Measurements from ENCODE around the gene LSR.

LSR gene

GRCh38 chr19:35294328-35294727 lies 45.5 kb downstream of the LSR start:
- Histone ChIP-seq H3K27me3 (ENCODE audit: low read depth, low read length) (peaks cover 17% of the 10 kb centered on the region), H3K4me1 (ENCODE audit: control insufficient read depth in 1 of 2, insufficient read depth in 2 of 2, low read length in 2 of 2) (no peaks in the 10 kb centered on the region), H3K27ac (ENCODE audit: low read length) (no peak overlapping the region), H3K4me3 (ENCODE audit: low read depth in 1 of 2, low read length in 2 of 2) (no peak overlapping the region), H3K36me3 (ENCODE audit: control insufficient read depth in 1 of 2, insufficient read depth in 2 of 2, low read length in 2 of 2) (no peaks in the 10 kb centered on the region), H3K9me3 (ENCODE audit: control insufficient read depth in 1 of 2, low read length in 2 of 2) (no peaks in the 10 kb centered on the region)

GRCh38 chr19:35294859-35295791 lies 46.3 kb downstream of the LSR start:
- Histone ChIP-seq H3K27me3 (ENCODE audit: low read depth, low read length) (peaks cover 17% of the 10 kb centered on the region), H3K4me1 (ENCODE audit: control insufficient read depth in 1 of 2, insufficient read depth in 2 of 2, low read length in 2 of 2) (no peaks in the 10 kb centered on the region), H3K36me3 (ENCODE audit: control insufficient read depth in 1 of 2, insufficient read depth in 2 of 2, low read length in 2 of 2) (no peaks in the 10 kb centered on the region), H3K27ac (ENCODE audit: low read length) (no peak overlapping the region), H3K9me3 (ENCODE audit: control insufficient read depth in 1 of 2, low read length in 2 of 2) (no peaks in the 10 kb centered on the region), H3K4me3 (ENCODE audit: low read depth in 1 of 2, low read length in 2 of 2) (no peak overlapping the region)

- peaks cover 17% of the 10 kb centered on the region for H3K27me3 ChIP-seq (ENCODE audit: low read depth, low read length)
Measured at GRCh38 chr19:35295792-35296462, 47.1 kb downstream of the LSR start.

GRCh38 chr19:35296644-35297514 lies 48.1 kb downstream of the LSR start:
- H3K36me3 ChIP-seq (ENCODE audit: control insufficient read depth in 1 of 2, insufficient read depth in 2 of 2, low read length in 2 of 2): no peaks in the 10 kb centered on the region
- H3K27me3 ChIP-seq (ENCODE audit: low read depth, low read length): peaks cover 17% of the 10 kb centered on the region
- no peak overlapping the region for H3K4me3 ChIP-seq (ENCODE audit: low read depth in 1 of 2, low read length in 2 of 2)
- no peaks in the 10 kb centered on the region for H3K4me1 ChIP-seq (ENCODE audit: control insufficient read depth in 1 of 2, insufficient read depth in 2 of 2, low read length in 2 of 2)
- no peaks in the 10 kb centered on the region for H3K9me3 ChIP-seq (ENCODE audit: control insufficient read depth in 1 of 2, low read length in 2 of 2)
- no peak overlapping the region for H3K27ac ChIP-seq (ENCODE audit: low read length)

More at GRCh38 chr19:35295792-35296462, 47.1 kb downstream of the LSR start:
- Histone ChIP-seq H3K27ac (ENCODE audit: low read length) (no peak overlapping the region), H3K9me3 (ENCODE audit: control insufficient read depth in 1 of 2, low read length in 2 of 2) (no peaks in the 10 kb centered on the region), H3K4me3 (ENCODE audit: low read depth in 1 of 2, low read length in 2 of 2) (no peak overlapping the region), H3K4me1 (ENCODE audit: control insufficient read depth in 1 of 2, insufficient read depth in 2 of 2, low read length in 2 of 2) (no peaks in the 10 kb centered on the region), H3K36me3 (ENCODE audit: control insufficient read depth in 1 of 2, insufficient read depth in 2 of 2, low read length in 2 of 2) (no peaks in the 10 kb centered on the region)

GRCh38 chr19:35297515-35297848 lies 48.7 kb downstream of the LSR start:
- no peaks in the 10 kb centered on the region for H3K4me1 ChIP-seq (ENCODE audit: control insufficient read depth in 1 of 2, insufficient read depth in 2 of 2, low read length in 2 of 2)
- H3K36me3 ChIP-seq (ENCODE audit: control insufficient read depth in 1 of 2, insufficient read depth in 2 of 2, low read length in 2 of 2): no peaks in the 10 kb centered on the region
- no peaks in the 10 kb centered on the region for H3K9me3 ChIP-seq (ENCODE audit: control insufficient read depth in 1 of 2, low read length in 2 of 2)
- no peak overlapping the region for H3K27ac ChIP-seq (ENCODE audit: low read length)
- H3K4me3 ChIP-seq (ENCODE audit: low read depth in 1 of 2, low read length in 2 of 2): no peak overlapping the region
- peaks cover 17% of the 10 kb centered on the region for H3K27me3 ChIP-seq (ENCODE audit: low read depth, low read length)

- no peaks in the 10 kb centered on the region for H3K36me3 ChIP-seq (ENCODE audit: control insufficient read depth in 1 of 2, insufficient read depth in 2 of 2, low read length in 2 of 2)
- no peak overlapping the region for H3K4me3 ChIP-seq (ENCODE audit: low read depth in 1 of 2, low read length in 2 of 2)
- no peaks in the 10 kb centered on the region for H3K4me1 ChIP-seq (ENCODE audit: control insufficient read depth in 1 of 2, insufficient read depth in 2 of 2, low read length in 2 of 2)
- H3K27me3 ChIP-seq (ENCODE audit: low read depth, low read length): peaks cover 17% of the 10 kb centered on the region
- no peak overlapping the region for H3K27ac ChIP-seq (ENCODE audit: low read length)
- H3K9me3 ChIP-seq (ENCODE audit: control insufficient read depth in 1 of 2, low read length in 2 of 2): no peaks in the 10 kb centered on the region
Measured at GRCh38 chr19:35297922-35298321, 49.1 kb downstream of the LSR start.

GRCh38 chr19:35298561-35298972 lies 49.8 kb downstream of the LSR start:
- Histone ChIP-seq H3K4me1 (ENCODE audit: control insufficient read depth in 1 of 2, insufficient read depth in 2 of 2, low read length in 2 of 2) (no peaks in the 10 kb centered on the region), H3K4me3 (ENCODE audit: low read depth in 1 of 2, low read length in 2 of 2) (no peak overlapping the region), H3K27ac (ENCODE audit: low read length) (no peak overlapping the region), H3K9me3 (ENCODE audit: control insufficient read depth in 1 of 2, low read length in 2 of 2) (no peaks in the 10 kb centered on the region), H3K36me3 (ENCODE audit: control insufficient read depth in 1 of 2, insufficient read depth in 2 of 2, low read length in 2 of 2) (no peaks in the 10 kb centered on the region), H3K27me3 (ENCODE audit: low read depth, low read length) (peaks cover 17% of the 10 kb centered on the region)

- Histone ChIP-seq H3K4me1 (ENCODE audit: control insufficient read depth in 1 of 2, insufficient read depth in 2 of 2, low read length in 2 of 2) (no peaks in the 10 kb centered on the region), H3K4me3 (ENCODE audit: low read depth in 1 of 2, low read length in 2 of 2) (no peak overlapping the region), H3K27me3 (ENCODE audit: low read depth, low read length) (peaks cover 17% of the 10 kb centered on the region), H3K36me3 (ENCODE audit: control insufficient read depth in 1 of 2, insufficient read depth in 2 of 2, low read length in 2 of 2) (no peaks in the 10 kb centered on the region), H3K27ac (ENCODE audit: low read length) (no peak overlapping the region), H3K9me3 (ENCODE audit: control insufficient read depth in 1 of 2, low read length in 2 of 2) (no peaks in the 10 kb centered on the region)
Measured at GRCh38 chr19:35299523-35300338, 50.9 kb downstream of the LSR start.

- Histone ChIP-seq H3K4me3 (ENCODE audit: low read depth in 1 of 2, low read length in 2 of 2) (no peak overlapping the region), H3K27ac (ENCODE audit: low read length) (no peak overlapping the region), H3K27me3 (ENCODE audit: low read depth, low read length) (peaks cover 17% of the 10 kb centered on the region), H3K4me1 (ENCODE audit: control insufficient read depth in 1 of 2, insufficient read depth in 2 of 2, low read length in 2 of 2) (no peaks in the 10 kb centered on the region), H3K36me3 (ENCODE audit: control insufficient read depth in 1 of 2, insufficient read depth in 2 of 2, low read length in 2 of 2) (no peaks in the 10 kb centered on the region), H3K9me3 (ENCODE audit: control insufficient read depth in 1 of 2, low read length in 2 of 2) (no peaks in the 10 kb centered on the region)
Measured at GRCh38 chr19:35300339-35300649, 51.5 kb downstream of the LSR start.

GRCh38 chr19:35301961-35302360 lies 53.2 kb downstream of the LSR start:
- H3K27ac ChIP-seq (ENCODE audit: low read length): no peak overlapping the region
- H3K4me1 ChIP-seq (ENCODE audit: control insufficient read depth in 1 of 2, insufficient read depth in 2 of 2, low read length in 2 of 2): no peaks in the 10 kb centered on the region
- H3K36me3 ChIP-seq (ENCODE audit: control insufficient read depth in 1 of 2, insufficient read depth in 2 of 2, low read length in 2 of 2): no peaks in the 10 kb centered on the region
- H3K27me3 ChIP-seq (ENCODE audit: low read depth, low read length): peaks cover 16% of the 10 kb centered on the region
- H3K4me3 ChIP-seq (ENCODE audit: low read depth in 1 of 2, low read length in 2 of 2): no peak overlapping the region
- H3K9me3 ChIP-seq (ENCODE audit: control insufficient read depth in 1 of 2, low read length in 2 of 2): no peaks in the 10 kb centered on the region
